ENCODE results near the gene FBXL17. TPM values are rescaled to one million over a fixed set of nuclear protein-coding genes. Genes with fewer than 3 reads are reported as not detected.
A peak's percentile ranks its signal among the peaks of the same experiment; 100 is the strongest.
"Not testable (repeated sequence)": the region's sequence is repeated elsewhere in the genome, so short reads cannot be mapped to it uniquely, and the experiment has no call there.

The FBXL17 gene
- total RNA-seq (2014; rRNA removed; shearing (Covaris generic)), result 5.4 and 7.8 TPM in 2 replicates

DNA sequence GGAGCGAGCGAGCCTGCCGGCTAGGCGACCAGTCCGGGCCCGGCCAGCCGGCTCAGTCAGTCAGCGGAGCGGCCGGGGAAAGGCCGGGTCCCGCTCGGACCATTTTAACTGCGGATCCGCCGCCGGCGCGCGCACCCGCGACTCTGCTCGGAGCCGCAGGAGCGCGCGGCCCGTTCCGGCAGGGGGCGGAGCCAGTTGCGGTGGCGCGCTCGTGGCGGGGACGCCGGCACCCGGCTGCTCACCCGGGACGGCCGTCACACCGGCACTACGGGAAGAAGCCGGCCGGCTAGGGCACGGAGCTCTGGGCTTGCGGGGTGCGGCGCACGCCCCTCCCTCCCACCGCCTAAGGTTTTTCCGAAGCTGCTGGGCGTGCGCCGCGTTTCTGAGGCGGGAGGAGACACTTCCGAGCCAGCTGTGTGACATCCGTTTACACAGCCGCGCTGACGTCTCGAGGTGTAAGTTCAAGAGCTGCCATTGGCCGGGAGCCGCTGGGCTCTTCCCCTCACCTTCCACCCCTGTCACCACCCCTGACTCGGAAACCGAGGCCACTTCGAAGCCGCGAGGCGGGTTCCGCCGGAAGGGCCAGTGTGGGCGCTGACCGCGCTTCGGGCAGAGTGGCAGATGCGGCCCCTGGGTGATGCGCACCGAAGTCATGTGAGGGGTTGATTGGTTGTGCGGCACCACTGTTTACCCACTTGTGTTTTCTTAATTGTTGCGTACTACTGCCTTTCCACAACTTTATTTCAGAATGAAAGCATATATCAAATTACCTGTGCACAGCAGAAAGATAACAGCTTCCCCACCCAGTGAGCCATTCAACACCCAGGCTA lies at the start of gene FBXL17:
Gene FBXL17, minus strand, starts transcription at position 145 of the 830 bp plus-strand sequence.
- peak; percentile 95 for DNase-seq (ENCODE audit: low read depth)

GRCh38 chr5:108430931-108431608 lies 49.2 kb upstream of the FBXL17 start:
- DNase-seq (ENCODE audit: low read depth), result no peak

GRCh38 chr5:108421713-108422112 lies 39.8 kb upstream of the FBXL17 start:
- peak; percentile 35 for DNase-seq (ENCODE audit: low read depth)

DNA sequence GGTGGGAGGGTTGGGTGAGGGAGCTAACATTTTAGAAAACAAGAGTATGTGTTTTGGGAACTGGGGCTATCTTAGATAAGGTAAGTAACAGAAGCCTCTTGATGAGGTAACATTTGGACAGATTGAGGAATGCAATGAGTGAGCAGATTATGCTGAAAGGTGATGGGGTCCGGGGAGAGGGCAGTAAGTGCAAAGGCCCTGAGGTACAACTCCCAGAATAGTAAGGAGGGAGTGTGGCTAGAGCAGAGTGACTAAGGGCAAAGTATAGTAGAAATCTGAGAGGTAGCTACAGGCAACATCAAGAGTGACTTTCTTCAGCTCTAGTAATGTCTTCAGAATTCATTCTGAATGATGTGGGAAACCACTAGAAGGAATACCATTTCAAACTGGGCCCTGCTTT lies 38.9 kb upstream of the FBXL17 start:
- no peak for DNase-seq (ENCODE audit: low read depth)

DNA sequence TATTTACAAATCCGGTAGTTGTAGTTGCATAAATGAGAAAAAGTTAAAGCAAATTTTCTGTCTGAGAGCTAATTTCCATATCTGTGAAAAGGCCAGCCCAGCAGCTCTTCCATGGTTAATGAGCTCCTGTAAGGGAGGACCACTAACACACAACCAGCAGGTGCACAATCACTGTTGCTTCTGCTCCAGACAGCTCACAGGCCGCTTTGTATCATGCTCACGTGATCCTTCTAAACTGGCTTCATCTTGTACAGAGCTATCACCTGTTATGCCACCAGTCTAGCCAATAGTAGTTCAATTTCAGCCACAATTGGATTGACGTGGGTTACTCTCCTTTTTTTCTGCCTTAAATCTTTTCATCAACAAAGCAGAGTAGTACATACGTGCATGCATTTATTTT lies 38.3 kb upstream of the FBXL17 start:
- DNase-seq (ENCODE audit: low read depth), result no peak

GRCh38 chr5:108418197-108418596 lies 36.3 kb upstream of the FBXL17 start:
- DNase-seq (ENCODE audit: low read depth), result no peak

GRCh38 chr5:108417166-108417670 lies 35.3 kb upstream of the FBXL17 start:
- no peak for DNase-seq (ENCODE audit: low read depth)

GRCh38 chr5:108415726-108416125 lies 33.8 kb upstream of the FBXL17 start:
- DNase-seq (ENCODE audit: low read depth), result no peak

GRCh38 chr5:108409786-108410185 lies 27.9 kb upstream of the FBXL17 start:
- no peak for DNase-seq (ENCODE audit: low read depth)

DNA sequence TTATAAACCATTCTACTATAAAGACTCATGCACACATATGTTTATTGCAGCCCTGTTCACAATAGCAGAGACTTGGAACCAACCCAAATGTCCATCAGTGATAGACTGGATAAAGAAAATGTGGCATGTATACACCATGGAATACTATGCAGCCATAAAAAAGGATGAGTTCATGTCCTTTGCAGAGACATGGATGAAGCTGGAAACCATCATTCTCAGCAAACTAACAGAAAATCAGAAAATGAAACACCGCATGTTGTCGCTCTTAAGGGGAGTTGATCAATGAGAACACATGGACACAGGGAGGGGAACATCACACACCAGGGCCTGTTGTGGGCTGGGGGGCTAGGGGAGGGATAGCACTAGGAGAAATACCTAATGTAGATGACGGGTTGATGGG lies 23.3 kb upstream of the FBXL17 start:
- not testable (repeated sequence) for DNase-seq (ENCODE audit: low read depth)

DNA sequence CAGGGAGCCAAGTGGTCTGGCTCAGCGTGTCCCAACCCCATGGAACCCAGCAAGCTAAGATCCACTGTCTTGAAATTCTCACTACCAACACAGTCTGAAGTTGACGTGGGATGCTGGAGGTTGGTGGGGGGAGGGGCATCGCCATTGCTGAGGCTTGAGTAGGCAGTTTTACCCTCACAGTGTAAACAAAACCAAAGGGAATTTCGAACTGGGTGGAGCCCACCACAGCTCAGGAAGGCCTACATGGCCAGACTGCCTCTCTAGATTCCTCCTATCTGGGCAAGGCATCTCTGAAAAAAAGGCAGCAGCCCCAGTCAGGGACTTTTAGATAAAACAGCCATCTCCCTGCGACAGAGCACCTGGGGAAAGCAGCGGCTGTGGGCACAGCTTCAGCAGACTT lies 17.1 kb upstream of the FBXL17 start:
- peak; percentile 30 for DNase-seq (ENCODE audit: low read depth)

DNA sequence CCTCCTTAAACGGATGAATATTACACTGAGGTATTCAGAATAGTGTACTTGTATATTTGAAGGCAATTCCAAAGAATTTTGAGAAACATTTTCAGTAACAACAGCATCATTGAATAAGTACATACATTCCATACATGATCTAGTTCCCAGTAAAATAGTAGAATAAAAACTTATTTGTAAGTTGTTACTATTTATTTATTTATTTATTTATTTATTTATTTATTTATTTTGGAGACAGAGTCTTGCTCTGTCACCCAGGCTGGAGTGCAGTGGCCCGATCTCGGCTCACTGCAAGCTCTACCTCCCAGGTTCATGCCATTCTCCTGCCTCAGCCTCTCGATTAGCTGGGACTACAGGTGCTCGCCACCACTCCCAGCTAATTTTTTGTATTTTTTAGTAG lies 14.9 kb upstream of the FBXL17 start:
- not testable (repeated sequence) for DNase-seq (ENCODE audit: low read depth)

GRCh38 chr5:108387758-108388157 lies 5.9 kb upstream of the FBXL17 start:
- DNase-seq (ENCODE audit: low read depth), result no peak

GRCh38 chr5:108386345-108387061 lies 4.6 kb upstream of the FBXL17 start:
- peak; percentile 68 for DNase-seq (ENCODE audit: low read depth)

- no peak for DNase-seq (ENCODE audit: low read depth)
These were observed 2.8 kb upstream of the FBXL17 start for GRCh38 chr5:108384741-108385140.

- DNase-seq (ENCODE audit: low read depth), result no peak
These were observed 959 bp upstream of the FBXL17 start for GRCh38 chr5:108382784-108383330.

DNA sequence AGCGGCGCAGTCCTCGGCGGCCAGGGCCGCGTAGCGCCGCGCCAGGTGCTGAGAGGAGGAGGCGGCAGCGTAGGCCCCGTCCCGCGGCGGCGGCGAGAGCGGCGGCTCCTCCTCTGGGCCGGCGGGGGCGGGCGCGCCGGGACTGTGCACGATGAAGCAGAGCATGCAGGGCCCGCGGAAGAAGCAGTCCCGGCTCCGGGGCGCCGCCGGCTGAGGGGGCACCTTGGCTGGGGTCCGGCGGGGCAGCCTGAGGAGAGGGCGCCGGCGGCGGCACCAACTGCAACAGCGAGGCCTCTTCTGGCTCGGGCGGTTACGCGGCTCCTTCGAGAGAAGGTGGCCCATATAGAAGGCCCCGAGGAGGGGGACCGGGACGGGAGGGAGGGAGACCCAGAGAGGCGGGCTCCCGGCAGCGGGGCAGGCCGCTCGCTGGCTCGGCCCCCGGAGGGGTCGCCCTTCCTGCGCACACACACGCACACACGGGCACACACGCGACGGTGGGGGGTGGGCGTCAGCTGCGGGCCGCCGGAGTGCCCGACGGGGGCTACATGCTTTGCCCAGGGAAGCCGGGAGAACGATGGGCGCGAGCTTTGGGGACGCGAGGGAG lies 446 bp downstream of the FBXL17 start:
- DNase-seq (ENCODE audit: low read depth), result peak; percentile 83

DNA sequence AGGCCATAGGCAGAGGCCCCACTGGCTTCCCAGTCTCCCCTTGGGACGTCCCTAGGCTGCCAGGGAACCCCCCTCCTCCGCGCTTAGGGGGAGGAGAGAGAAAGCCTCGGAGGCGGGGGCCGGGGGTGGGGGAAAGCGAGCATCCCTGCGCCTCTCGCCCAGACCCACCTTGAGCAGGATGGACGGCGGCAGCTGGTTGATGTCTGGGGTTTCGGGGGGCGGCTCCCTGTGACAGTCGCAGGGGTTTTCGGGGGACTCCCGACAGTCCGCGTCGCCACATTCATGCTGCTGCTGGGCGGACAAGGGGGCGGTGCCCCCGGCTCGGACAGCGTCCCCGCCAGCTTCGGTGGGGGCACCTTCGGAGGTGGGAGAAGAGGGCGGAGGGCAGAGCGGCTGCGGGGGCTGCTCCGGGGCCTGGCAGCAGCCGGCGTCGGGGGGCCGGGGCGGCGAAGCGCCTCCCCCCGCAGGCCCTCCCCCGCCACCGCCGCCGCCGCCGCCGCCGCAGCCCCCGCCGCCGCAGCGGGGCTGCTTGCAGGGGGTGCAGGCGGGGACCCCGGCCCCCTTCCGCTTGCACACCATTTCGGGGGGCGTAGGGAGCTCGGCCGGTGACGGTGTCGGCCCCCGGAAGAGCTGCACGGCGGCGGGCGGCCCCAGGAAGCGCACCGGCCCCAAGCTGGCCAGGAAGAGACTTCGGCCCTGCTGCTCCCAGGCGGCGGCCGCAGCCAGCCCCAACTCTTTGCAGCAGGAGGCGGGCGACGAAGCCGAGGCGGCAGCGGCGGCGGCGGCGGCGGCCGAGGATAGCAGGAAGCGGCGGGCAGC lies 1.2 kb downstream of the FBXL17 start:
- DNase-seq (ENCODE audit: low read depth), result peak; percentile 55

DNA sequence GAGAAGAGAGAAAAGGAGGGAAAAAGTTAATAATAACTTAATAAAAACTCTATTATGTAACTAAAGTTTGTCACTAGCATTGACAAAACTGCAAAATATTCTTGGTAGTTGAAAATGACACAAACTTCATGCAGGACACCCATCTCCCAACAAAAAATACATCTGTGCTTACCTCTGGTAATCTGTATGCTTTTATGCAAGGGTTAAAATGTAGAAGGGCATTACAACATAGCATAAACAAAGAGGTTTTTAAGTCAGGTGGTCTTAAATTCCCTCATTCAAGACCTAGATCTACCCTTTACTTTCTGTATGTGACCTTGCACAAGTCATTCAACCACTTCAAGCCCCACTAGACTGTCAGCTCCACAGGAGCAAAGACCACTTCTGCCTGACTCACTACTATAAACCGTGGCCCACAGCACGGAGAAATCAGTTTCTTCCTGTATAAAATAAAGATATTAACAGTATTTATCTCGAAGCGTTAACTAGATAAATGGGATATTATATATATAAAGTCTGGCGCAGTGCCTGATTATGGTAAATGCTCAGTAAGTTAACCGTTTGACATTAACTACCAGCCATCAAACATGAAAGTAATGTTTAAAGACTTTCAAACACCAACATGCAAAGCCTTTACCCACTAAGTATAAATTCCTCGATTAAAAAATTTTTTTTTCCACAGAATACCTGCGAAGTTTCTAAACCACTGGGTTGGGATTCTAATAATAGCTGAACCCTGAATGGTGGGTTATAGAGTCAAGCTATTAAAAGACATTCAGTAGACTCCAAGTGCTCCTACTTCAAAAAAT lies 2.0 kb downstream of the FBXL17 start:
- DNase-seq (ENCODE audit: low read depth), result peak; percentile 35

DNA sequence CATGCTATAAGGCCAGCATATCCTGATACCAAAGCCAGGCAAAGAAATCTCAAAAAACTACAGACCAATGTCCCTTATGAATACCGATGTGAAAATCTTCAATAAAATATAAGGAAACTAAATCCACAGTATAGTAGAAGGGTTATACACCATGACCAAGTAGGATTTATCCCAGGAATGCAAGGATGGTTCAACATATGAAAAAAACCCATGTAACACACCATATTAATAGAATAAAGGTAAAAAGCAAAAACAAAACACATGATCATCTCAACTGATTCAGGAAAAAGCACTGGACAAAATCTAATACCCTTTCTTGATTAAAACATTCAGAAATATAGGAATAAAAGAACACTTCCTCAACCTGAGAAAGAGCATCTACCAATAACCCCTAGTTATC lies 6.1 kb downstream of the FBXL17 start:
- no peak for DNase-seq (ENCODE audit: low read depth)
